GM10266 (cell line): Measurements from ENCODE around the gene MPDZ.

ENCODE experiments used
- DNase-seq: peaks from one replicate; pipeline ENCODE4 v3.0.0; 2012; ENCODE audit errors: extremely low spot score
- CTCF ChIP-seq: IDR thresholded peaks from 2 replicates; pipeline ENCODE4 v1.5.1; 2012; ENCODE audit warnings: mild to moderate bottlenecking, low read depth; ENCODE audit not compliant: control insufficient read depth, insufficient read depth; ENCODE audit errors: missing control alignments

Gene MPDZ

DNA sequence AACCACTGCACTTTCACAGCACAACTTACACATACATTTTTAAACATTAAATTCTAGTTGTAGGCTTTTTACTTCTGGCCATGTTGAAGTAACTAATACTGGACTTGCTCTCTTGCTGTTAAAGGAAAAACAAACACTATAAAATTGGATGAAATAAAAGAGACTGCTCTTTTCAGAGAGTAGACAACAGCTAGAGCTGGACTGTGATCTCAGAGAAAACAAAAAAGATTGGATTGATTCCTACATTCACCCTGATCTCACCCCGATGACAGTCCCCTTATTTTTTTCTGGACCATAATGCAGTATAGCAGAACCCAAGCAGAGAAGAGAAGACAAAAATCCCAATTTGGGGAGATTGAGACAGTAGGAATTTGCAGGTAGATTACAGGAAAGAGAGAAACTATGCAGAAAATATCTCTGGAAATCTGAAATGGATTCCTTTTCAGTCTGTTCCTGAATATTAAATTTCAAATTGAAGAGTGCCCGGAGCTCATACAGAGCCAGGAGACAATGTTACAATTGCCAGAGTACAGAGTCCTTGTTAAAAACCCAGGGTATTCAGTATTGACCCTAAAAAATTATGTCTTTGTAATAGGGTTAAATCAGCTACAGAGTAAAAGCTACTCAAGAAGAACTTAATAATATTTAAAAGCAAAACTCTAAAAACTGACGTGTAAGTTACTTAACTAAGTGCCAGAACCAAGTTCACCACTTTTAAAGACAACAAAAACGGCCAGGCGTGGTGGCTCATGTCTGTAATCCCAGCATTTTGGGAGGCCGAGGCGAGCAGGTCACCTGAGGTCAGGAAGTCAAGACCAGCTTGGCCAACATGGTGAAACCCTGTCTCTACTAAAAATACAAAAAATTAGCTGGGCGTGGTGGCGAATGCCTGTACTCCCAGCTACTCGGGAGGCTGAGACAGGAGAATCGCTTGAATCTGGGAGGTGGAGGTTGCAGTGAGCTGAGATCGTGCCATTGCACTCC, 208.6 kb downstream of the MPDZ start:
- no peak for DNase-seq
- no peak for TF ChIP-seq CTCF

- no peak for DNase-seq
- TF ChIP-seq CTCF, result no peak
Observed at GRCh38 chr9:13069498-13069897, 210.0 kb downstream of the MPDZ start.

GRCh38 chr9:13064676-13065075, 214.8 kb downstream of the MPDZ start:
- DNase-seq, result no peak
- TF ChIP-seq CTCF, result no peak

- no peak for DNase-seq
- no peak for TF ChIP-seq CTCF
Observed at GRCh38 chr9:13063880-13064459, 215.5 kb downstream of the MPDZ start.

DNA sequence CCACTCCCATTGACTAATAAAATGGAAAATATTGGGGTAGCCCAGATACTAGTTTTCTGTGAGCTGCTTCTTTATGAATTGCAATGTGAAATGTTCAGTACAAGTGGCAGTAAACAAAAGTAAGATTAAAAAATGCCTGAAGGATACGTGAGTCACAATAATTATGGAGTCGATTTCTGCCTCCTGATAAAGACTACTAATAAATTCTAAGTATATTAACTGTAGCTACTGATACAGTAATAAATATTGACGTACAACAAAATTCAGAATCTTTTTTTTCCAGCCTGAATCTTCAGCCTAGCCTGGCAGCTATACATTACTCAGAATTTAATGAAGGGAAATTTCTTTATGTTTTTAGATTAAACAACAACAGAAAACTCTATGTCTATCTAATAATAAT, 218.1 kb downstream of the MPDZ start:
- DNase-seq, result no peak

More for the DNA sequence above, 218.1 kb downstream of the MPDZ start:
- no peak for TF ChIP-seq CTCF
